Gastroesophageal sphincter (tissue), 3 donors: ENCODE results near the gene DPEP1.

Experiments used
- CTCF ChIP-seq, 4 experiments: fragments of 200-600 bp in 2 of 4; fragments of 450-650 bp in 2 of 4; sonication (generic) in 1 of 4; IDR thresholded peaks; one replicate each; pipeline ENCODE4 v1.5.1; 2017 to 2019; ENCODE audit warnings: antibody characterized with exemption in 4 of 4, mild to moderate bottlenecking in 2 of 4, moderate library complexity in 2 of 4
- POLR2A ChIP-seq, 2 donors: fragments of 450-650 bp; IDR thresholded peaks; one replicate each; pipeline ENCODE4 v1.6.1; 2017; ENCODE audit warnings: antibody characterized with exemption in 2 of 2, mild to moderate bottlenecking in 2 of 2, moderate library complexity in 1 of 2

- TF ChIP-seq CTCF (IDR thresholded peaks at IDR 0.05) (no peak), POLR2A (IDR thresholded peaks at IDR 0.05) (no peak)
Measured at GRCh38 chr16:89660146-89660545, 46.7 kb downstream of the DPEP1 start.
